Psoas muscle (tissue), 8 donors: ENCODE results near the gene FOXJ3. TPM values are rescaled to one million over a fixed set of nuclear protein-coding genes. Genes with fewer than 3 reads are reported as not detected.

Experiments used
- ATAC-seq, 4 donors: fragments of 200-7000 bp; cut with Tn5 transposase; one replicate each; pipeline ENCODE4 v1.9.1; 2020; ENCODE audit warnings: moderate library complexity in 3 of 4, mild to moderate bottlenecking in 2 of 4
- DNase-seq, 2 donors: peaks; one replicate each; pipeline ENCODE4 v3.0.0-alpha.2; 2020
- H3K27ac ChIP-seq: fragments of 200-600 bp; one replicate; pipeline ENCODE4 v1.8.0; 2022
- H3K27me3 ChIP-seq, 3 donors: fragments of 200-600 bp in 1 of 3; one replicate each; pipeline versions ENCODE4 v1.6.1 to v1.8.0; 2013 to 2022; ENCODE audit warnings: low read length in 2 of 3, mild to moderate bottlenecking in 2 of 3, moderate library complexity in 1 of 3; ENCODE audit not compliant: insufficient read depth in 3 of 3
- H3K36me3 ChIP-seq, 2 donors: fragments of 200-600 bp in 1 of 2; one replicate each; pipeline versions ENCODE4 v1.6.1 to v1.8.0; 2013 to 2022; ENCODE audit warnings: low read depth in 1 of 2, mild to moderate bottlenecking in 1 of 2, moderate library complexity in 1 of 2; ENCODE audit not compliant: insufficient read depth in 1 of 2
- H3K4me1 ChIP-seq: fragments of 200-600 bp; one replicate; pipeline ENCODE4 v1.8.0; 2022
- H3K4me3 ChIP-seq: fragments of 200-600 bp; one replicate; pipeline ENCODE4 v1.8.0; 2022; ENCODE audit warnings: mild to moderate bottlenecking
- H3K9me3 ChIP-seq: fragments of 200-600 bp; one replicate; pipeline ENCODE4 v1.8.0; 2022
- CTCF ChIP-seq: fragments of 200-600 bp; IDR thresholded peaks from one replicate; pipeline ENCODE4 v1.8.0; 2022; ENCODE audit warnings: antibody characterized with exemption
- WGBS, 3 donors: extraction: QIAGEN DNeasy Blood & Tissue Kit; methylation state at CpG; one replicate each; pipeline versions ENCODE4 v1.1.6 to v1.1.7; 2013; 5-methylcytosine and 5-hydroxymethylcytosine counted together
- intact Hi-C, 2 donors: fragments of 100-400 bp; cut with DNase I; formaldehyde crosslinking; loops; one replicate each; pipeline versions ENCODE4 v1.11.0 to v1.14.2; 2022
- polyA plus RNA-seq, 3 donors: library from polyadenylated mRNA; stranded (reverse); fragments of 200-250 nt; gene quantifications; one replicate each; pipeline ENCODE4 v1.2.3, GENCODE V29; 2013
- total RNA-seq, 4 donors: library from RNA; stranded (reverse); fragmentation: NEBNext Ultra II Directional in 2 of 4; extraction: Animal tissue kit (Norgen Biotek cat#: 25700) in 2 of 4; gene quantifications; one replicate each; pipeline versions ENCODE4 v1.2.1 to v1.2.4, GENCODE V29; 2021 to 2023
- donor health status: healthy with polysubstance abuse.
- donor health status: DM: no; HTN: no; CAD: no; lungs with moderate emphysema.
- donor health status: Bipolar disorder and iron deficiency.
- donor health status: healthy.
- donor health status: DM: yes; HTN: yes; CAD: no.
- donor health status: DM: no; HTN: no; CAD: no.
- donor health status: DM: no; HTN: no; CAD: no.
- donor health status: DM: yes; HTN: yes; CAD: no.

FOXJ3 gene
- total and polyA plus RNA-seq, 7 donors, result 15.1 to 53.1 (median 47.9) TPM

- DNase-seq, result no peak
- H3K36me3 ChIP-seq, result no peaks in the 10 kb centered on the region
- peaks cover 13% of the 10 kb centered on the region for H3K9me3 ChIP-seq
- peaks cover 14% of the 10 kb centered on the region for H3K4me1 ChIP-seq
- 0 to 84% (median 0%) methylated on average over 1 of the region's 1 CpG for WGBS, 3 donors
- ATAC-seq, result no peak
- no peak overlapping the region for H3K4me3 ChIP-seq
- no peak overlapping the region for H3K27ac ChIP-seq
- intact Hi-C loops, result no loop called here
- no peaks in the 10 kb centered on the region for H3K27me3 ChIP-seq
- no peak for TF ChIP-seq CTCF
These were observed 96.0 kb downstream of the FOXJ3 start for GRCh38 chr1:42239041-42239440.

- no peak for ATAC-seq
- TF ChIP-seq CTCF, result no peak
- WGBS, 3 donors, result 95 to 97% (median 96%) methylated on average over 7 of the region's 7 CpGs
These were observed 103.8 kb downstream of the FOXJ3 start for GRCh38 chr1:42231253-42231652.

GRCh38 chr1:42228938-42229337 is 106.1 kb downstream of the FOXJ3 start:
- Histone ChIP-seq H3K36me3 (no peaks in the 10 kb centered on the region), H3K9me3 (no peaks in the 10 kb centered on the region), H3K4me1 (no peaks in the 10 kb centered on the region), H3K4me3 (no peak overlapping the region), H3K27ac (no peak overlapping the region), H3K27me3 (no peaks in the 10 kb centered on the region)
- DNase-seq (no peak), ATAC-seq (no peak)
- 87 to 88% (median 87%) methylated on average over 6 of the region's 6 CpGs for WGBS, 3 donors
- intact Hi-C loops, result no loop called here
- TF ChIP-seq CTCF, result no peak

More at GRCh38 chr1:42231253-42231652, 103.8 kb downstream of the FOXJ3 start:
- no peaks in the 10 kb centered on the region for H3K9me3 ChIP-seq
- H3K4me1 ChIP-seq, result no peaks in the 10 kb centered on the region
- DNase-seq, result no peak
- no peaks in the 10 kb centered on the region for H3K36me3 ChIP-seq
- no peaks in the 10 kb centered on the region for H3K27me3 ChIP-seq
- intact Hi-C loops, result no loop called here
- no peak overlapping the region for H3K4me3 ChIP-seq
- H3K27ac ChIP-seq, result no peak overlapping the region

- no peak for TF ChIP-seq CTCF
- Histone ChIP-seq H3K36me3 (no peaks in the 10 kb centered on the region), H3K27ac (no peak overlapping the region), H3K4me3 (no peak overlapping the region), H3K9me3 (no peaks in the 10 kb centered on the region), H3K27me3 (no peaks in the 10 kb centered on the region), H3K4me1 (no peaks in the 10 kb centered on the region)
- WGBS, 3 donors, result 91 to 97% (median 97%) methylated on average over 1 of the region's 1 CpG
- ATAC-seq (no peak), DNase-seq (no peak)
- intact Hi-C loops, result no loop called here
These were observed 112.0 kb downstream of the FOXJ3 start for GRCh38 chr1:42223036-42223435.

- intact Hi-C loops, result no loop called here
- H3K4me1 ChIP-seq, result no peaks in the 10 kb centered on the region
- no peaks in the 10 kb centered on the region for H3K36me3 ChIP-seq
- ATAC-seq (no peak), DNase-seq (no peak)
- no peak overlapping the region for H3K4me3 ChIP-seq
- no peak for TF ChIP-seq CTCF
- no peak overlapping the region for H3K27ac ChIP-seq
- no peaks in the 10 kb centered on the region for H3K27me3 ChIP-seq
- 93 to 97% (median 97%) methylated on average over 2 of the region's 2 CpGs for WGBS, 3 donors
- no peaks in the 10 kb centered on the region for H3K9me3 ChIP-seq
These were observed 113.0 kb downstream of the FOXJ3 start for GRCh38 chr1:42221952-42222606.
